Vagina (tissue), 2 donors: ENCODE results near the gene ATP8A1. TPM values are rescaled to one million over a fixed set of nuclear protein-coding genes. Genes with fewer than 3 reads are reported as not detected.

Experiments
- DNase-seq, 2 donors: peaks; one replicate each; pipeline ENCODE4 v3.0.0-alpha.2; 2017; ENCODE audit errors: extremely low spot score in 2 of 2
- H3K27ac ChIP-seq: fragments of 200-600 bp; sonication (generic); one replicate; pipeline ENCODE4 v1.5.1; 2019
- H3K27me3 ChIP-seq: fragments of 200-600 bp; sonication (generic); one replicate; pipeline ENCODE4 v1.5.1; 2019
- H3K36me3 ChIP-seq, 2 donors: fragments of 200-600 bp; sonication (generic); one replicate each; pipeline ENCODE4 v1.5.1; 2017 to 2019
- H3K4me1 ChIP-seq: fragments of 200-600 bp; sonication (generic); one replicate; pipeline ENCODE4 v1.5.1; 2019
- H3K4me3 ChIP-seq, 2 donors: fragments of 200-600 bp; sonication (generic); 1 replicate in 1 of 2; 2 replicates in 1 of 2; pipeline ENCODE4 v1.5.1; 2016 to 2019
- H3K9me3 ChIP-seq: fragments of 200-600 bp; sonication (generic); one replicate; pipeline ENCODE4 v1.5.1; 2019
- POLR2A ChIP-seq, 2 donors: fragments of 450-650 bp; IDR thresholded peaks; one replicate each; pipeline ENCODE4 v1.6.1; 2017; ENCODE audit warnings: antibody characterized with exemption in 2 of 2, mild to moderate bottlenecking in 2 of 2, moderate library complexity in 2 of 2
- POLR2AphosphoS5 ChIP-seq, 2 donors: sonication (generic); formaldehyde crosslinking; IDR thresholded peaks; one replicate each; pipeline ENCODE4 v1.9.0; 2017; ENCODE audit warnings: antibody characterized with exemption in 2 of 2, mild to moderate bottlenecking in 2 of 2, low read depth in 1 of 2; ENCODE audit not compliant: insufficient read depth in 1 of 2
- intact Hi-C: fragments of 100-400 bp; cut with DNase I; formaldehyde crosslinking; loops from one replicate; pipeline ENCODE4 v1.15.1; 2023
- total RNA-seq: library from RNA; depleted of rRNA; stranded (reverse); fragments of >200 nt; gene quantifications from one replicate; pipeline ENCODE4 v1.2.3, GENCODE V29; 2016
- TF ChIP-seq, protein P1 (sequence below), 3 experiments: fragments of 450-650 bp in 2 of 3; fragments of 200-600 bp in 1 of 3; sonication (generic) in 1 of 3; IDR thresholded peaks; one replicate each; pipeline ENCODE4 v1.5.1; 2017 to 2019; ENCODE audit warnings: antibody characterized with exemption in 3 of 3, mild to moderate bottlenecking in 2 of 3, moderate library complexity in 2 of 3

ATP8A1 gene
- total RNA-seq, 1 donor from 2014 or later: 10.8 TPM

DNA sequence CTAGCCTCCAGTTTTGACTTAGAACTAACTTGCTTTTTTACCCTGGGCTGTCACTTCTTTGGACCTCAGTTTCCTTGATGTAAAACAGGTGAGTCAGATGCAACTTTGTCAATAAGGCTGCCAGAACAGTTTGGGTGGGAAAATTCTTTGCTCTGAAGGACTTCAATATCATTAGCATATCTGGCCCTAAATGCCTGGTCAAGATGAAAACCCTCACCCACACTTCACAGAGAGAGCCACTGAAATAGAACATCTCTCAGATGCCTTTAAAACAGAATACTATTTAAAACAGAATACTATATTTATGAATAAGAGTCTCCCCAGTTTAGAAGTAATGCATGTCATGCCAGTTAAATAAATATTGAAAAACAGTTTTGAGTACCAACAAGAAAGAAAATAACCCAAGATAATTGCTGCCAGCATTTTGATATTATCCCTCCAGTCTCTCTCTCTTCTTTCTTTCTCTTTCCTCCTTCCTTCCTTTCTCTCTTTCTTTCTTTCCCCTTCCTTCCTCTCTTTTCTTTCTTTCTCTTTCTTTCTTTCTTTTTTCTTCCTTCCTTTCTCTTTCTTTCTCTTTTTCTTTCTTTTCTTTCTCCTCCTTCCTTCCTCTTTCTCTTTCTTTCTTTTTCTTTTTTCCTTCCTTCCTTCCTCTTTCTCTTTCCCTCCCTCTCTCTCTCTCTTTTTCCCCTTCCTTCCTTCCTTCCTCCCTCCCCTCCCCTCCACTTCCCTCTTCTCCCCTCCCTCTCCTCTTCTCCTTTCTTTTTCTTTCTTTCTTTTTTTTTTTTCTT is 292.4 kb downstream of the ATP8A1 start:
- intact Hi-C loops: no loop called here
- no peak for TF ChIP-seq POLR2A (IDR thresholded peaks at IDR 0.05)
- TF ChIP-seq, protein P1, sequence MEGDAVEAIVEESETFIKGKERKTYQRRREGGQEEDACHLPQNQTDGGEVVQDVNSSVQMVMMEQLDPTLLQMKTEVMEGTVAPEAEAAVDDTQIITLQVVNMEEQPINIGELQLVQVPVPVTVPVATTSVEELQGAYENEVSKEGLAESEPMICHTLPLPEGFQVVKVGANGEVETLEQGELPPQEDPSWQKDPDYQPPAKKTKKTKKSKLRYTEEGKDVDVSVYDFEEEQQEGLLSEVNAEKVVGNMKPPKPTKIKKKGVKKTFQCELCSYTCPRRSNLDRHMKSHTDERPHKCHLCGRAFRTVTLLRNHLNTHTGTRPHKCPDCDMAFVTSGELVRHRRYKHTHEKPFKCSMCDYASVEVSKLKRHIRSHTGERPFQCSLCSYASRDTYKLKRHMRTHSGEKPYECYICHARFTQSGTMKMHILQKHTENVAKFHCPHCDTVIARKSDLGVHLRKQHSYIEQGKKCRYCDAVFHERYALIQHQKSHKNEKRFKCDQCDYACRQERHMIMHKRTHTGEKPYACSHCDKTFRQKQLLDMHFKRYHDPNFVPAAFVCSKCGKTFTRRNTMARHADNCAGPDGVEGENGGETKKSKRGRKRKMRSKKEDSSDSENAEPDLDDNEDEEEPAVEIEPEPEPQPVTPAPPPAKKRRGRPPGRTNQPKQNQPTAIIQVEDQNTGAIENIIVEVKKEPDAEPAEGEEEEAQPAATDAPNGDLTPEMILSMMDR (IDR thresholded peaks at IDR 0.05): no peak
- Histone ChIP-seq H3K27me3 (no peaks in the 10 kb centered on the region), H3K4me1 (no peaks in the 10 kb centered on the region), H3K9me3 (no peaks in the 10 kb centered on the region), H3K4me3 (no peak overlapping the region), H3K27ac (no peak overlapping the region), H3K36me3 (no peaks in the 10 kb centered on the region)
- DNase-seq: no peak

- Histone ChIP-seq H3K4me3 (no peak overlapping the region), H3K9me3 (no peaks in the 10 kb centered on the region), H3K4me1 (no peaks in the 10 kb centered on the region), H3K36me3 (no peaks in the 10 kb centered on the region), H3K27me3 (no peaks in the 10 kb centered on the region), H3K27ac (no peak overlapping the region)
- intact Hi-C loops: no loop called here
- DNase-seq: no peak
- TF ChIP-seq, protein P1 (IDR thresholded peaks at IDR 0.05): no peak
- TF ChIP-seq POLR2A (IDR thresholded peaks at IDR 0.05) (no peak), POLR2AphosphoS5 (IDR thresholded peaks at IDR 0.05; ENCODE audit: insufficient read depth in 1 of 2, low read depth in 1 of 2) (no peak)
These were observed 293.3 kb downstream of the ATP8A1 start for GRCh38 chr4:42363614-42364013.

- Histone ChIP-seq H3K4me3 (no peak overlapping the region), H3K9me3 (no peaks in the 10 kb centered on the region), H3K27ac (no peak overlapping the region), H3K4me1 (no peaks in the 10 kb centered on the region), H3K36me3 (no peaks in the 10 kb centered on the region), H3K27me3 (no peaks in the 10 kb centered on the region)
- intact Hi-C loops: no loop called here
- TF ChIP-seq POLR2AphosphoS5 (IDR thresholded peaks at IDR 0.05; ENCODE audit: insufficient read depth in 1 of 2, low read depth in 1 of 2) (no peak), POLR2A (IDR thresholded peaks at IDR 0.05) (no peak)
- TF ChIP-seq, protein P1 (IDR thresholded peaks at IDR 0.05): no peak
- no peak for DNase-seq
These were observed 294.3 kb downstream of the ATP8A1 start for GRCh38 chr4:42362591-42362990.

DNA sequence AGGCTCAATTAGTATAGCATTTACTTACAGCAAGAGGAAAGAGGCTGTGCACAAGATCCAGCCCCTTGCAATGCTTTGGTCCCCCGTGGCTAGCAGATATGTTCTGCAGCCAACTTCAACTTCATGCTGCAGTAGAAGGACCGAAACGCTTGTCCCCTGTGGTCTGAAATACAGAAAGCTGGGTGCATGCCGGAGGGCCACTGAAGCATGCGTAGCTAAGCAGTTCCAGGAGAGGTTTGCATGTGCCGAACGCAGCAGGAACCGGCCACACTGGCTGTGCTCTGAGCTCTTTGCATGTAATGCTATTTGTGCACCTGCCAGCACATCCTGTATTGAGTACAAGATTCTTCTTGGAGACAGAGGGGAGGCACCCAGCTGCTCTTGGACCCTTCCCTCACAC is 295.4 kb downstream of the ATP8A1 start:
- Histone ChIP-seq H3K9me3 (no peaks in the 10 kb centered on the region), H3K27ac (no peak overlapping the region), H3K4me1 (no peaks in the 10 kb centered on the region), H3K4me3 (no peak overlapping the region), H3K36me3 (no peaks in the 10 kb centered on the region), H3K27me3 (no peaks in the 10 kb centered on the region)
- TF ChIP-seq, protein P1 (IDR thresholded peaks at IDR 0.05): no peak
- TF ChIP-seq POLR2A (IDR thresholded peaks at IDR 0.05) (no peak), POLR2AphosphoS5 (IDR thresholded peaks at IDR 0.05; ENCODE audit: insufficient read depth in 1 of 2, low read depth in 1 of 2) (no peak)
- DNase-seq: no peak
- intact Hi-C loops: no loop called here

DNA sequence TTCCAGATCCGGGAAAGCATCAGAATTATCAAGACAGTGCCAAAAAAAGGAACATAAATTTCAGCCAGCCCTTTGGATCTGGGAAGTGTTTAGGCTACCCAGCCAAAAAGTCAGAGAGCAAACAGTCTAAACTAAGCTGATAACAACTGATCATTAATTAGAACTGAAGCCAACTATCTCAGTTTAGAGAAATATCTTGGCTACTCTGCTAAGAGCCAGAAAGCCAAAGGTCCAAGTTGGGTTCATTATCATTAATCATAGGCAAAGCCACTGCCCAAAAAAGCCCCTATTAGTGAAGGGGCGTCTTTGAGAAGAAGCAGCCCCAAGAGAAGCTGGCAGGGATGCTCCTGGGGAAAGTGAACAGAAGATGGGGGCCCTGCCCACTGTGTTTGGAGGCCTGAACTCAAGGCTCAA is 296.6 kb downstream of the ATP8A1 start:
- TF ChIP-seq, protein P1 (IDR thresholded peaks at IDR 0.05): no peak
- TF ChIP-seq POLR2AphosphoS5 (IDR thresholded peaks at IDR 0.05; ENCODE audit: insufficient read depth in 1 of 2, low read depth in 1 of 2) (no peak), POLR2A (IDR thresholded peaks at IDR 0.05) (no peak)
- no peak overlapping the region for H3K4me3 ChIP-seq
- no peaks in the 10 kb centered on the region for H3K9me3 ChIP-seq
- no peak for DNase-seq
- H3K36me3 ChIP-seq: no peaks in the 10 kb centered on the region
- H3K4me1 ChIP-seq: no peaks in the 10 kb centered on the region
- H3K27me3 ChIP-seq: no peaks in the 10 kb centered on the region
- H3K27ac ChIP-seq: no peak overlapping the region
- intact Hi-C loops: no loop called here
